K562 (cell line): ENCODE results near the gene TM9SF4. TPM values are rescaled to one million over a fixed set of nuclear protein-coding genes. Genes with fewer than 3 reads are reported as not detected.

Experiments
- ATAC-seq: fragments of 200-7000 bp; cut with Tn5 transposase; 3 replicates; pipeline ENCODE4 v1.9.1; 2020; ENCODE audit warnings: moderate library complexity
- BruUV-seq: library from RNA; stranded (reverse); fragments of 400-500 nt; replicated peaks from 2 replicates; lab custom pipeline; 2021; lab: Mats Ljungman, UMichigan
- CTCF ChIA-PET: fragments of 300-600 bp; formaldehyde crosslinking; extraction: SDS; loops from one replicate; lab custom pipeline; 2021; ENCODE audit warnings: low intra/inter-chr PET ratio; lab: Yijun Ruan, JAX
- POLR2A ChIA-PET: fragments of 300-600, 350-650 bp; sonication (Branson Sonifier 250); formaldehyde crosslinking; extraction: SDS; loops from one replicate; lab custom pipeline; 2021; ENCODE audit warnings: antibody characterized with exemption, inconsistent platforms; lab: Yijun Ruan, JAX
- DNase-seq, 4 experiments: peaks; one replicate each; pipeline versions ENCODE4 v3.0.0 to v3.0.0-alpha.2; 2011 to 2018; ENCODE audit warnings: low spot score in 3 of 4, mixed read lengths in 3 of 4; ENCODE audit errors: extremely low read depth in 1 of 4
- FAIRE-seq: peaks from 2 replicates; lab custom pipeline; 2011; peaks lifted over from hg19 to GRCh38; lab: Jason Lieb, UNC
- H2AFZ ChIP-seq: 2 replicates; pipeline ENCODE4 v1.6.0; 2011; ENCODE audit warnings: low read depth, low read length, control low read depth, inconsistent platforms
- H3K27ac ChIP-seq: fragments of 200-600 bp; 3 replicates; pipeline ENCODE4 v1.8.0; 2011; ENCODE audit warnings: low read depth, mild to moderate bottlenecking, control low read depth, inconsistent platforms, low read length, moderate library complexity, mixed read lengths; ENCODE audit errors: extremely low read depth
- H3K27me3 ChIP-seq, 2 experiments: fragments of 300-600 bp in 1 of 2; 2 replicates in 1 of 2; 3 replicates in 1 of 2; pipeline versions ENCODE4 v1.6.0 to v1.8.0; 2011; ENCODE audit warnings: inconsistent platforms in 2 of 2, low read length in 2 of 2, mild to moderate bottlenecking in 1 of 2, mixed read lengths in 1 of 2, moderate library complexity in 1 of 2; ENCODE audit not compliant: control insufficient read depth in 2 of 2, insufficient read depth in 2 of 2
- H3K36me3 ChIP-seq: fragments of 300-600 bp; 3 replicates; pipeline ENCODE4 v1.8.0; 2011; ENCODE audit warnings: mild to moderate bottlenecking, low read length, inconsistent platforms; ENCODE audit not compliant: control insufficient read depth, insufficient read depth
- H3K4me1 ChIP-seq, 2 experiments: fragments of 200-600 bp in 1 of 2; replicated peaks in 1 of 2; 2 replicates in 1 of 2; 3 replicates in 1 of 2; pipeline versions ENCODE4 v1.5.1 to v1.8.0; 2011; ENCODE audit warnings: inconsistent platforms in 2 of 2, low read length in 2 of 2, mild to moderate bottlenecking in 1 of 2, mixed read lengths in 1 of 2, moderate library complexity in 1 of 2; ENCODE audit not compliant: control insufficient read depth in 2 of 2, insufficient read depth in 2 of 2
- H3K4me2 ChIP-seq: 2 replicates; pipeline ENCODE4 v1.6.1; 2011; ENCODE audit warnings: low read length, control low read depth, inconsistent platforms, mixed read lengths; ENCODE audit not compliant: insufficient read depth
- H3K4me3 ChIP-seq: fragments of 200-600 bp; sonication (generic), shearing (Covaris generic); 2 replicates; pipeline ENCODE4 v1.5.1; 2016; ENCODE audit warnings: control low read depth, inconsistent platforms
- H3K79me2 ChIP-seq: fragments of 200-600 bp; 3 replicates; pipeline ENCODE4 v1.8.0; 2011; ENCODE audit warnings: low read length, inconsistent platforms; ENCODE audit not compliant: control insufficient read depth, insufficient read depth
- H3K9ac ChIP-seq, 2 experiments: 2 replicates each; pipeline versions ENCODE4 v1.6.0 to v1.6.1; 2011; ENCODE audit warnings: low read depth in 2 of 2, low read length in 2 of 2, control low read depth in 1 of 2, inconsistent platforms in 1 of 2, mild to moderate bottlenecking in 1 of 2, mixed read lengths in 1 of 2; ENCODE audit not compliant: insufficient read depth in 1 of 2
- H3K9me1 ChIP-seq: one replicate; pipeline ENCODE4 v1.6.0; 2011; ENCODE audit warnings: inconsistent platforms, mild to moderate bottlenecking, low read length, moderate library complexity; ENCODE audit not compliant: control insufficient read depth, insufficient read depth
- H3K9me3 ChIP-seq: replicated peaks from 2 replicates; pipeline ENCODE4 v1.5.1; 2011; ENCODE audit warnings: low read depth, low read length, inconsistent platforms; ENCODE audit not compliant: control insufficient read depth, insufficient read depth
- H4K20me1 ChIP-seq: replicated peaks from 2 replicates; pipeline ENCODE4 v1.6.1; 2011; ENCODE audit warnings: low read length, inconsistent platforms, mixed read lengths; ENCODE audit not compliant: control insufficient read depth, insufficient read depth
- BACH1 ChIP-seq: fragments of 200-800 bp; sonication (Bioruptor generic); IDR thresholded peaks from 2 replicates; pipeline ENCODE4 v1.6.1; 2016; ENCODE audit warnings: missing genetic modification characterization, missing compliant biosample characterization
- CAMTA2 ChIP-seq: fragments of 250-450 bp; sonication (Bioruptor Pico); conservative IDR thresholded peaks from 2 replicates; pipeline ENCODE4 v1.5.1; 2022
- HMGXB4 ChIP-seq: sonication (generic); formaldehyde crosslinking; IDR thresholded peaks from 2 replicates; pipeline ENCODE4 v1.8.1; 2023; ENCODE audit warnings: mild to moderate bottlenecking, missing genetic modification reagents
- HNRNPLL ChIP-seq: fragments of 200-400 bp; formaldehyde crosslinking; IDR thresholded peaks from 2 replicates; pipeline ENCODE4 v1.6.1; 2017; ENCODE audit warnings: low read length, low read depth, mild to moderate bottlenecking; ENCODE audit not compliant: poor library complexity, severe bottlenecking
- KLF1 ChIP-seq: fragments of 450-650 bp; IDR thresholded peaks from 2 replicates; pipeline ENCODE4 v1.6.1; 2016; ENCODE audit warnings: missing genetic modification characterization, missing compliant biosample characterization
- KLF13 ChIP-seq: fragments of 450-650 bp; IDR thresholded peaks from 2 replicates; pipeline ENCODE4 v1.6.1; 2016; ENCODE audit warnings: missing genetic modification characterization, low read depth, mild to moderate bottlenecking, missing compliant biosample characterization, moderate library complexity, borderline replicate concordance
- MAFG ChIP-seq: fragments of 450-650 bp; conservative IDR thresholded peaks from 2 replicates; pipeline ENCODE4 v1.6.1; 2016; ENCODE audit warnings: missing genetic modification characterization, missing compliant biosample characterization
- NR0B1 ChIP-seq: fragments of 450-650 bp; IDR thresholded peaks from one replicate; pipeline ENCODE4 v1.6.1; 2018; ENCODE audit warnings: mild to moderate bottlenecking, moderate library complexity; ENCODE audit not compliant: partially characterized antibody
- PCBP1 ChIP-seq: fragments of 200-400 bp; formaldehyde crosslinking; IDR thresholded peaks from 2 replicates; pipeline ENCODE4 v1.6.1; 2018; ENCODE audit warnings: mild to moderate bottlenecking, low read depth, low read length; ENCODE audit not compliant: poor library complexity, severe bottlenecking
- PHTF2 ChIP-seq: fragments of 250-450 bp; sonication (Bioruptor Pico); IDR thresholded peaks from 2 replicates; pipeline ENCODE4 v1.5.0; 2021; ENCODE audit warnings: mild to moderate bottlenecking
- RBBP5 ChIP-seq: fragments of 200-600 bp; sonication (generic); IDR thresholded peaks from 2 replicates; pipeline ENCODE4 v1.6.1; 2012; ENCODE audit warnings: borderline replicate concordance, mild to moderate bottlenecking, low read length, control low read depth, inconsistent platforms; ENCODE audit not compliant: insufficient read depth, poor library complexity, severe bottlenecking
- RBM14 ChIP-seq: fragments of 200-400 bp; formaldehyde crosslinking; IDR thresholded peaks from 2 replicates; pipeline ENCODE4 v1.6.1; 2018; ENCODE audit warnings: low read depth, mild to moderate bottlenecking, low read length, moderate library complexity, borderline replicate concordance; ENCODE audit not compliant: insufficient read depth
- SMAD2 ChIP-seq: fragments of 150-350 bp; IDR thresholded peaks from 2 replicates; pipeline ENCODE4 v1.6.1; 2014; ENCODE audit warnings: low read depth, mild to moderate bottlenecking, low read length
- SNRNP70 ChIP-seq: fragments of 200-400 bp; formaldehyde crosslinking; optimal IDR thresholded peaks from 2 replicates; pipeline ENCODE3; 2017; ENCODE audit warnings: low read depth, low read length
- TEAD2 ChIP-seq: fragments of 450-650 bp; IDR thresholded peaks from 2 replicates; pipeline ENCODE4 v1.6.1; 2016; ENCODE audit warnings: missing genetic modification characterization, control low read depth, missing compliant biosample characterization
- ZNF354B ChIP-seq: fragments of 250-450 bp; sonication (Bioruptor Pico); IDR thresholded peaks from 2 replicates; pipeline ENCODE4 v1.4.0; 2020
- WGBS: fragments of 100-300 bp; shearing (Covaris generic); methylation state at CpG from one replicate; pipeline ENCODE4 v1.1.6; 2016; ENCODE audit warnings: low coverage, mixed read lengths; ENCODE audit not compliant: insufficient coverage; ENCODE audit errors: missing lambda C conversion rate; 5-methylcytosine and 5-hydroxymethylcytosine counted together
- in situ Hi-C: fragments of 300-500 bp; cut with MboI; formaldehyde crosslinking; loops from 4 replicates; pipeline ENCODE4 v1.15.0; 2018; ENCODE audit warnings: inconsistent platforms, mixed read lengths
- intact Hi-C: fragments of 100-400 bp; cut with micrococcal nuclease; formaldehyde crosslinking; loops from 2 replicates; pipeline ENCODE4 v1.14.2; 2022
- polyA plus RNA-seq, 8 experiments: library from polyadenylated mRNA; depleted of rRNA in 4 of 8; stranded (reverse) in 5 of 8; unstranded in 3 of 8; fragments of >200 nt; fragmentation: Nextera tagmentation in 2 of 8; fragmentation: Illumina TruSeq in 1 of 8; extraction: Ambion mirVana in 2 of 8; extraction: Trizol in 1 of 8; gene quantifications; 2 replicates each; pipeline versions ENCODE4 v1.2.1 to v1.2.3, GENCODE V29; 2011 to 2014; ENCODE audit warnings: inconsistent platforms in 1 of 8, missing spikeins in 1 of 8
- total RNA-seq, 7 experiments: library from RNA; depleted of rRNA in 6 of 7; stranded (reverse); fragments of >200 nt in 6 of 7; fragmentation: Illumina TruSeq in 2 of 7; extraction: Trizol in 2 of 7; gene quantifications; 2 replicates each; pipeline versions ENCODE4 v1.2.1 to v1.2.3, GENCODE V29; 2011 to 2021; ENCODE audit warnings: low replicate concordance in 1 of 7
- TF ChIP-seq, protein P1 (sequence below): fragments of 250-450 bp; sonication (Bioruptor Pico); IDR thresholded peaks from 2 replicates; pipeline ENCODE4 v1.4.0; 2020; ENCODE audit warnings: mild to moderate bottlenecking, moderate library complexity

TM9SF4 gene
- total and polyA plus RNA-seq, 9 of the 15 experiments (the other 6 are each of a cell fraction or from before 2014, with no cell fraction given) = 14.5 to 46.3 (median 26.9) TPM

- 39% methylated on average over 2 of the region's 2 CpGs for WGBS
- FAIRE-seq (peak; percentile 57), DNase-seq (no peak), ATAC-seq (no peak)
- no peaks in the 10 kb centered on the region for H3K9me1 ChIP-seq
- H3K27ac ChIP-seq = no peak overlapping the region
- no peaks in the 10 kb centered on the region for H3K9me3 ChIP-seq
- H3K4me1 ChIP-seq = no peaks in the 10 kb centered on the region
- intact Hi-C loops (no loop called here), in situ Hi-C loops (no loop called here)
- H4K20me1 ChIP-seq = peaks cover 29% of the 10 kb centered on the region
- BruUV-seq = no TSS peak
- no peak overlapping the region for H3K9ac ChIP-seq
- H3K36me3 ChIP-seq = peaks cover 44% of the 10 kb centered on the region; the same call in 2 of the 3 replicates
- CTCF ChIA-PET = no interaction called here
- H3K27me3 ChIP-seq = no peaks in the 10 kb centered on the region
- peaks cover 47% of the 10 kb centered on the region for H3K79me2 ChIP-seq
- POLR2A ChIA-PET = interaction anchor here (0.6 kb wide), 1 partner anchor 40 kb away, joined by 3 read pairs; no protein-coding TSS in a partner anchor
- no peak overlapping the region for H2AFZ ChIP-seq
- no peak overlapping the region for H3K4me3 ChIP-seq
- H3K4me2 ChIP-seq = no peak overlapping the region
- TF ChIP-seq SMAD2 (no peak), ZNF354B (no peak), TEAD2 (tag) (no peak), MAFG (tag) (no peak), BACH1 (no peak), CAMTA2 (CRISPR knock-in tag) (no peak), RBM14 (no peak), NR0B1 (no peak), KLF13 (tag) (no peak), PHTF2 (CRISPR knock-in tag) (no peak), HNRNPLL (no peak), HMGXB4 (CRISPR knock-in tag) (no peak), KLF1 (tag) (no peak), RBBP5 (no peak), PCBP1 (no peak), SNRNP70 (no peak)
- TF ChIP-seq, protein P1, sequence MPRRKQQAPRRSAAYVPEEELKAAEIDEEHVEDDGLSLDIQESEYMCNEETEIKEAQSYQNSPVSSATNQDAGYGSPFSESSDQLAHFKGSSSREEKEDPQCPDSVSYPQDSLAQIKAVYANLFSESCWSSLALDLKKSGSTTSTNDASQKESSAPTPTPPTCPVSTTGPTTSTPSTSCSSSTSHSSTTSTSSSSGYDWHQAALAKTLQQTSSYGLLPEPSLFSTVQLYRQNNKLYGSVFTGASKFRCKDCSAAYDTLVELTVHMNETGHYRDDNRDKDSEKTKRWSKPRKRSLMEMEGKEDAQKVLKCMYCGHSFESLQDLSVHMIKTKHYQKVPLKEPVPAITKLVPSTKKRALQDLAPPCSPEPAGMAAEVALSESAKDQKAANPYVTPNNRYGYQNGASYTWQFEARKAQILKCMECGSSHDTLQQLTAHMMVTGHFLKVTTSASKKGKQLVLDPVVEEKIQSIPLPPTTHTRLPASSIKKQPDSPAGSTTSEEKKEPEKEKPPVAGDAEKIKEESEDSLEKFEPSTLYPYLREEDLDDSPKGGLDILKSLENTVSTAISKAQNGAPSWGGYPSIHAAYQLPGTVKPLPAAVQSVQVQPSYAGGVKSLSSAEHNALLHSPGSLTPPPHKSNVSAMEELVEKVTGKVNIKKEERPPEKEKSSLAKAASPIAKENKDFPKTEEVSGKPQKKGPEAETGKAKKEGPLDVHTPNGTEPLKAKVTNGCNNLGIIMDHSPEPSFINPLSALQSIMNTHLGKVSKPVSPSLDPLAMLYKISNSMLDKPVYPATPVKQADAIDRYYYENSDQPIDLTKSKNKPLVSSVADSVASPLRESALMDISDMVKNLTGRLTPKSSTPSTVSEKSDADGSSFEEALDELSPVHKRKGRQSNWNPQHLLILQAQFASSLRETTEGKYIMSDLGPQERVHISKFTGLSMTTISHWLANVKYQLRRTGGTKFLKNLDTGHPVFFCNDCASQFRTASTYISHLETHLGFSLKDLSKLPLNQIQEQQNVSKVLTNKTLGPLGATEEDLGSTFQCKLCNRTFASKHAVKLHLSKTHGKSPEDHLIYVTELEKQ = no peak
These were observed 21.5 kb downstream of the TM9SF4 start for GRCh38 chr20:32130965-32131364.
